ENCODE results near the gene ARHGAP31.

DNA sequence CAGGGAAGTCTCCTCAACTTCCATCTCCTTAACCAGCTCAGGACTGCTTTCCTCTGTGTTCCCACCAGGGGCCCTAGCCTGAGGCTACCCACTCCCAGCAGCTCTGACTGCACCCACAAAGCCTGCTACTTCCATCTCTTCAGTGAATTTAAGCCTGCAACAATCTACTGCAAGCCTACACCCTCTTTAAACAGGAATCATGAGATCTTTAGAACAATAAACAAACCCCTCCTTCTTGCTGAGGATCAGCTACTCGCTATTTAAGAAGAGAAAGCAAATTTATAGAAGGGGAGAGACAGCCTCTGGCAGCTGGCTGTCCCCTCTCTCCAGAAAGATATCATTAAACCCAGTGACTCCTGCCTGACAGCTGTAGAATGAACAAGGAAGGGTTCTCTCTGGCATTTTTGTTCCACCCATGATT lies 51.9 kb downstream of the ARHGAP31 start:
- TF ChIP-seq, protein P1, sequence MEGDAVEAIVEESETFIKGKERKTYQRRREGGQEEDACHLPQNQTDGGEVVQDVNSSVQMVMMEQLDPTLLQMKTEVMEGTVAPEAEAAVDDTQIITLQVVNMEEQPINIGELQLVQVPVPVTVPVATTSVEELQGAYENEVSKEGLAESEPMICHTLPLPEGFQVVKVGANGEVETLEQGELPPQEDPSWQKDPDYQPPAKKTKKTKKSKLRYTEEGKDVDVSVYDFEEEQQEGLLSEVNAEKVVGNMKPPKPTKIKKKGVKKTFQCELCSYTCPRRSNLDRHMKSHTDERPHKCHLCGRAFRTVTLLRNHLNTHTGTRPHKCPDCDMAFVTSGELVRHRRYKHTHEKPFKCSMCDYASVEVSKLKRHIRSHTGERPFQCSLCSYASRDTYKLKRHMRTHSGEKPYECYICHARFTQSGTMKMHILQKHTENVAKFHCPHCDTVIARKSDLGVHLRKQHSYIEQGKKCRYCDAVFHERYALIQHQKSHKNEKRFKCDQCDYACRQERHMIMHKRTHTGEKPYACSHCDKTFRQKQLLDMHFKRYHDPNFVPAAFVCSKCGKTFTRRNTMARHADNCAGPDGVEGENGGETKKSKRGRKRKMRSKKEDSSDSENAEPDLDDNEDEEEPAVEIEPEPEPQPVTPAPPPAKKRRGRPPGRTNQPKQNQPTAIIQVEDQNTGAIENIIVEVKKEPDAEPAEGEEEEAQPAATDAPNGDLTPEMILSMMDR (IDR thresholded peaks at IDR 0.05) = no peak
- no peak for TF ChIP-seq POLR2A (IDR thresholded peaks at IDR 0.05)
